BJ (cell line): Measurements from ENCODE around the gene JPH4. TPM values are rescaled to one million over a fixed set of nuclear protein-coding genes. Genes with fewer than 3 reads are reported as not detected.

Experiments
- CTCF ChIA-PET: fragments of 350-600 bp; formaldehyde crosslinking; extraction: SDS; loops from one replicate; lab custom pipeline; 2021; ENCODE audit warnings: antibody characterized with exemption, inconsistent platforms; lab: Yijun Ruan, JAX
- POLR2A ChIA-PET: fragments of 300-600 bp; sonication (Branson Sonifier 250); formaldehyde crosslinking; extraction: SDS; loops from one replicate; lab custom pipeline; 2021; ENCODE audit warnings: antibody characterized with exemption; lab: Charles Lee
- DNase-seq: peaks from one replicate; pipeline ENCODE4 v3.0.0-alpha.2; 2011; ENCODE audit warnings: low read depth
- H3K27me3 ChIP-seq: 2 replicates; pipeline ENCODE4 v1.6.0; 2011; ENCODE audit warnings: low read length; ENCODE audit not compliant: control insufficient read depth, insufficient read depth
- H3K36me3 ChIP-seq: 2 replicates; pipeline ENCODE4 v1.5.1; 2011; ENCODE audit warnings: low read length; ENCODE audit not compliant: control insufficient read depth, insufficient read depth
- H3K4me3 ChIP-seq: 2 replicates; pipeline ENCODE4 v1.5.1; 2011; ENCODE audit warnings: low read depth, mild to moderate bottlenecking, control low read depth, low read length
- CTCF ChIP-seq: IDR thresholded peaks from 2 replicates; pipeline ENCODE4 v1.5.1; 2011; ENCODE audit warnings: low read depth, mild to moderate bottlenecking, control low read depth, inconsistent platforms, low read length, moderate library complexity; ENCODE audit not compliant: insufficient read depth
- polyA plus RNA-seq: library from polyadenylated mRNA; depleted of rRNA; stranded (reverse); fragments of >200 nt; gene quantifications from 2 replicates; pipeline ENCODE4 v1.2.3, GENCODE V29; 2011

JPH4 gene
- polyA plus RNA-seq, 1 experiment = not detected

GRCh38 chr14:23525611-23526010 lies 53.0 kb downstream of the JPH4 start:
- POLR2A ChIA-PET = no interaction called here
- CTCF ChIA-PET = interaction anchor here (0.7 kb wide), 1 partner anchor 33 kb away, joined by 3 read pairs; no protein-coding TSS in a partner anchor
- no peak for TF ChIP-seq CTCF
- H3K27me3 ChIP-seq = no peaks in the 10 kb centered on the region
- no peak overlapping the region for H3K4me3 ChIP-seq
- DNase-seq = no peak
- peaks cover 1% of the 10 kb centered on the region; the same call in 1 of the 2 replicates for H3K36me3 ChIP-seq

- DNase-seq = no peak
- Histone ChIP-seq H3K36me3 (peaks cover 1% of the 10 kb centered on the region; the same call in 1 of the 2 replicates), H3K27me3 (no peaks in the 10 kb centered on the region), H3K4me3 (no peak overlapping the region)
- POLR2A ChIA-PET = no interaction called here
- TF ChIP-seq CTCF = no peak
- CTCF ChIA-PET = no interaction called here
Observed at GRCh38 chr14:23524954-23525353, 53.6 kb downstream of the JPH4 start.

DNA sequence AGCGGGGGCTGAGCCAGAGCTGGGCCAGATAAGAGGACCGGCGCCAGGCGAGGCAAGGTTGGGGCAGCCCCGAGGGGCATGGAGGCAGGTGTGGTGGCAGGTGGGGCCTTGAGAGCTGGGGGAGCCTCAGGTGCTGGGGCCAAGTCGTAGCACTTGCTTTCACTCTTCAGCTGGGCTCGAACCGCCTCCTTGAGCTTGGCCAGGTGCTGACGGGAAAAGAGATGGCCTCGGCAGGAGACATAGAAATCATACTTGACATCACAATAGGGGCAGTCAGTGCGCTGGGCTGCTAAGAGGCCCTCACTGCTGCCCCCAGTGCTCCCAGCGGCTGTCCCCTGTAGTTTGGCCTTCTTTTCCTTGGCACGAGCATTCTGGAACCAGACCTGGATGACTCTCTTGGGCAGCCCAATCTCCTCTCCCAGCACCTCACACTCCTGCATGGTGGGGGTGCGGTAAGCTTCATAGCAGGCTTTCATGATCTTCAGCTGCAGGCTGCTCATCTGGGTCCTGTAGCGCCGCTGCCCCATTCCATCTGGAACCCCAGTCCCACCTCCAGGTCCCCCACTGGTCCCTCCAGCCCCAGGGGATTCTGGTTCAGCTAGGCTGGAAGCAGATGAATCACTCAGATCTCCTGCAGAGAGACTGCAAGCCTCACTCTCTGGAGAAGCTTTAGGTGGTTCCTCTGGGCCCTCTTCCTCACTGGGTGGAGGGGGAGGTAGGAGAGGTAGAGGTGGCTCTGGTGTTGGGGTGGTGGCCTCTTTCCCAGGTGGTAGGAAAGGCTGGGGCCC lies 55.2 kb downstream of the JPH4 start:
- no peaks in the 10 kb centered on the region for H3K27me3 ChIP-seq
- ChIA-PET CTCF (interaction anchor here (2.2 kb wide), 1 partner anchor 15 kb away, joined by 8 read pairs; no protein-coding TSS in a partner anchor), POLR2A (no interaction called here)
- H3K36me3 ChIP-seq = peaks cover 1% of the 10 kb centered on the region; the same call in 1 of the 2 replicates
- TF ChIP-seq CTCF = no peak
- no peak for DNase-seq
- H3K4me3 ChIP-seq = no peak overlapping the region

DNA sequence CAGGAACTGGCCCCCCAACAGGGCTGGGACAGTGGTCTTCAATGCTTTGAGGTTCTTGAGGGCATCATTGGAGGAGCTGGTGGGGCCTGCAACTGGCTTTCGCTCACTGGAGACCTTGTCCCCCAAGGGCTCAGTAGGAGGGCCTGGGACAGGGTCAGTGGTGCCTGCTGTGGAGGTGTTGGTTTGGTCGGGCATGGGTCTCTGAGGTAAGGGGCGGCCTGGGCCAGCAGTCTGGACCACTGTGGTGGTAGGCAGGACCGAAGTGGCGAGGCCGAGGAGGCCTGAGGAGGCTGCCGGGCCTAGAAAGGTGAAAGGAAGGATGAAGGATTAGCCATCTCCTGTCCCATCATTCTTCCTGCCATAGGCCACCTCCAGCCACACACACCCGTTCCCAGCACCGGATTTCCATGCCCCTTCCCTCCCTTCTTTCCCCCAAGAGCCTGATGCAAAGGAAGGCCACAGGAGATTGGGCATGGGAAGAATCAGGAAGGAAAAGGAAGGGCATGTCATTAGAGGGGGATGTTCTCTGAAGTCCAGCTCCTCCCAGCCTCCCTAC lies 55.9 kb downstream of the JPH4 start:
- DNase-seq = no peak
- Histone ChIP-seq H3K27me3 (no peaks in the 10 kb centered on the region), H3K4me3 (no peak overlapping the region), H3K36me3 (peaks cover 1% of the 10 kb centered on the region; the same call in 1 of the 2 replicates)
- ChIA-PET POLR2A (no interaction called here), CTCF (interaction anchor here (2.2 kb wide), 1 partner anchor 16 kb away, joined by 8 read pairs; no protein-coding TSS in a partner anchor)
- TF ChIP-seq CTCF = no peak

DNA sequence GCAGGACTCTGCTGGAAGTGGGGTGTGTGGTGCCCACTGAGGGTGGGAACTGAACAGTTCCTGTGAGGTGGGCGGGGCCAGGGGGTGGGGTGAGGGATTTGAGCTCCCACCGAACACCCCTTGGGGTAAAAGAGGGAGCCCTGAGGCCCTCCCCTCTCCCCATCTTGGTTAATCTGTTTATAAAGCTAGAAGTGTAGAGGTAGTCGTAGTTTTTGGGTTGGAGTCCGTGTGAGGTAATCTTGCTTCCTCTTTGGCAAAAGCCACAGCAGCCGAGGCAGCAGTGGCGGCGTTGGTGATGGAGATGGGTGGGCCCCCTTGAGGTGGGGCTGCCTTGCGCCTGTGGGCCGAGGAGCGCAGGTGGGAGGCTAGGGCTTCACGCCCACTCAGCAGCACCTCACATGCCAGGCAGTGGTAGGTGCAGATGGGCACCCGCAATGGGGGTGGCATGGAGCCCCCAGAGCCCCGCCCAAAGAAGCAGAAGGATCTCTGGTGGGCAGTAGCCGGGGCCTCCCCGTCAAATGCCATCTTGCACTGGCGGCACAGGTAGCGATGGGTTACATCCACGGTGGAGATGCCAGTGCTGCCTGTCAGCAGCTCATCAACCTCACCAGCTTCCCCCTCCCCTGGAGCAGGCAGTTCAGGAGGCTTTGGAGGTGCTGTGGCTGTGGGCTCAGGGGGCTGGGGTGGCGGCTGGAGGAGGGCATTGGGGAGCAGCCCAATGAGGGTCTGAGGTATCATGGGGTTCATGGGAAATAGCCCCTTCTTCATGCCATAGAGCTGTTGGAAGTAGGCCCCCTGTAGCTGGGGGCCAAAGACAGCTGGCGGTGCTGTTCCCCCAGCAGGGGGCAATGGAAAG lies 56.6 kb downstream of the JPH4 start:
- TF ChIP-seq CTCF = no peak
- Histone ChIP-seq H3K27me3 (no peaks in the 10 kb centered on the region), H3K36me3 (peaks cover 1% of the 10 kb centered on the region; the same call in 1 of the 2 replicates), H3K4me3 (no peak overlapping the region)
- CTCF ChIA-PET = interaction anchor here (1.2 to 2.2 kb wide), 2 partner anchors 9 to 17 kb away, joined by 5 to 8 read pairs; no protein-coding TSS in a partner anchor
- DNase-seq = no peak
- POLR2A ChIA-PET = no interaction called here
